HUES6 (cell line): ENCODE measurements around the gene GIPC3.
A peak's percentile ranks its signal among the peaks of the same experiment; 100 is the strongest.
"Not testable (repeated sequence)": the region's sequence is repeated elsewhere in the genome, so short reads cannot be mapped to it uniquely, and the experiment has no call there.

ENCODE experiments used
- H3K27ac ChIP-seq: 2 replicates; pipeline ENCODE4 v1.7.0; 2013; ENCODE audit warnings: low read depth, mild to moderate bottlenecking, low read length, inconsistent platforms
- H3K27me3 ChIP-seq: 2 replicates; pipeline ENCODE4 v1.6.1; 2013; ENCODE audit warnings: low read length; ENCODE audit not compliant: control insufficient read depth, insufficient read depth
- H3K36me3 ChIP-seq: 2 replicates; pipeline ENCODE4 v1.6.1; 2013; ENCODE audit warnings: low read length; ENCODE audit not compliant: control insufficient read depth, insufficient read depth
- H3K4me1 ChIP-seq: 2 replicates; pipeline ENCODE4 v1.6.1; 2013; ENCODE audit warnings: low read length; ENCODE audit not compliant: control insufficient read depth, insufficient read depth
- H3K4me3 ChIP-seq: 2 replicates; pipeline ENCODE4 v1.5.1; 2013; ENCODE audit warnings: low read depth, low read length
- H3K9ac ChIP-seq: one replicate; pipeline ENCODE4 v1.6.1; 2013; ENCODE audit warnings: mild to moderate bottlenecking, low read length
- H3K9me3 ChIP-seq: 2 replicates; pipeline ENCODE4 v1.6.1; 2013; ENCODE audit warnings: low read depth, low read length; ENCODE audit not compliant: control insufficient read depth, insufficient read depth

Gene GIPC3

GRCh38 chr19:3621689-3622088 is 36.4 kb downstream of the GIPC3 start:
- Histone ChIP-seq H3K9ac (no peak overlapping the region), H3K4me3 (no peak overlapping the region), H3K27ac (no peak overlapping the region), H3K36me3 (peaks cover 44% of the 10 kb centered on the region), H3K9me3 (no peaks in the 10 kb centered on the region), H3K27me3 (no peaks in the 10 kb centered on the region), H3K4me1 (peaks cover 3% of the 10 kb centered on the region; the same call in 1 of the 2 replicates)

GRCh38 chr19:3622224-3622623 is 36.9 kb downstream of the GIPC3 start:
- no peak overlapping the region for H3K4me3 ChIP-seq
- peaks cover 39% of the 10 kb centered on the region for H3K36me3 ChIP-seq
- H3K9ac ChIP-seq = no peak overlapping the region
- peaks cover 3% of the 10 kb centered on the region; the same call in 1 of the 2 replicates for H3K4me1 ChIP-seq
- no peak overlapping the region for H3K27ac ChIP-seq
- H3K27me3 ChIP-seq = no peaks in the 10 kb centered on the region
- H3K9me3 ChIP-seq = no peaks in the 10 kb centered on the region

DNA sequence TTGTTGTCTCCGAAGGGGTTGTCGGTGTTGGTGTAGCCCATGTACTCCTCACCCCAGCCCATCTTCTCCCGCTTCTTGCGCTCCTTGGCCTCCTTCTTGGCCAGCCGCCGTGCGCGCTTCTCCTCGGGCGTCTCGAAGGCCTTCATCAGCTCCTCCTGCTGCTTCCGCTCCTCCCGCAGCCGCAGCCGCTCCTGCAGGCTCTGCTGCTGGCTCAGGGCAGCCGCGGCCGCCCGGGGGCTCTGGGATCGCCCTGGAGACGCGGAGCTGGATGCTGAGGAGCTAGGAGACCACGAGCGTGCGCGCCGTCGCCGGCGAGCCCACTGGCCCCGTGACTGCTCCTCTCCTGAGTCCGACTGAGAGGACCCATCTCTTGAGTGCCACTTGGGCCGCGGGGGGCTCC is 38.4 kb downstream of the GIPC3 start:
- Histone ChIP-seq H3K9me3 (no peaks in the 10 kb centered on the region), H3K9ac (peak overlapping the region; percentile 31), H3K4me1 (no peaks in the 10 kb centered on the region), H3K27me3 (no peaks in the 10 kb centered on the region), H3K4me3 (no peak overlapping the region), H3K36me3 (peaks cover 34% of the 10 kb centered on the region), H3K27ac (no peak overlapping the region)

- Histone ChIP-seq H3K4me3 (peak overlapping the region; percentile 92), H3K27me3 (no peaks in the 10 kb centered on the region), H3K27ac (peak overlapping the region; percentile 94; the same call in 1 of the 2 replicates), H3K4me1 (no peaks in the 10 kb centered on the region), H3K36me3 (peaks cover 20% of the 10 kb centered on the region), H3K9me3 (no peaks in the 10 kb centered on the region), H3K9ac (peak overlapping the region; percentile 96)
Observed at GRCh38 chr19:3625996-3626472, 40.8 kb downstream of the GIPC3 start.

DNA sequence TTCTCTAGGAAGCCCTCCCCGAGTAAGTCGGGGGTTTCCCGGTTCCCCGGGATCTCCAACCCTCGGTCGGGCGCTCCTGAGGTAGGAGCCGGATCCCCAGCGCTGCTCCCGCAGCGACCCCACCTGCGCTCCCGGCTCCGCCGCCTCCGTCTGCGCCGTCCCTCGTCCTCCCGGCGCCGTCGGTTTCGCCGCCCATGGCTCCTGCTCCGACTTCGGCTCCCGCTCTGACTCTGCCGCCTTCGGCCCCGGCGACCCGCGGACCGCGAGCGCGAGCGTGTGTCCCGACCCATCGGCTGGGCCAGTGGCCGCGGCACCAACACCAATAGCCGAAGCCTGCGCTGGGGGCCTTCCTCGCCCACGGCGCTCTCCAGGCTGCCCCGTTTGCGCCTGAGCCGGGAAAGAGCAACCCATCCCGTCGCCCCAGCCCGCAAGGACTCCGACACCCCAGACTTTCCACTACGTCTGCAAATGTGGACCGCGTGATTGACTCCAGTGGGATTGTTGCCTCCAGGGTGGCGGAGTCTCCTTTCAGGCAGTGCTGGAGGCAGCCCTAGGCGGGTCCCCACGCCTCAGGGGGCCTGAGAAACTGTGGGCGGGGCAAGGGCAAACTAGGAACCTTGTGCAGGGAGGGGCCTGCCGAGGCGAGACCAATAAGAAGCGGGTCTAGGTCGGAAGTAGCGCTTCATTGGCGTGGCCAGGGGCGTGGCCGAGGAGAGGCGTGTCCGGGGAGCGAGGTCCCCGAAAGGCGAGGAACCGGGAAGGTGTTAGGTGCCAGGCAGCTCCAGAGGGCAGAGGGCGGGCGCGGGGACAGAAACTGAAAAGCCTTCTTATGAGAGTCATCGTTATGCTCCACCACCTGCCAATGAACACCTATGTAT is 41.4 kb downstream of the GIPC3 start, which contains the start of gene CACTIN:
Gene CACTIN, minus strand, starts transcription at position 318 of the 878 bp plus-strand sequence. Its CDS starts 28 bp downstream, at position 290.
- peaks cover 19% of the 10 kb centered on the region for H3K36me3 ChIP-seq
- H3K9ac ChIP-seq = peak within 1 kb of the TSS; percentile 96
- H3K27ac ChIP-seq = peak within 1 kb of the TSS; percentile 94
- H3K9me3 ChIP-seq = no peaks in the 10 kb centered on the region
- no peaks in the 10 kb centered on the region for H3K4me1 ChIP-seq
- H3K27me3 ChIP-seq = no peaks in the 10 kb centered on the region
- peak within 1 kb of the TSS; percentile 92 for H3K4me3 ChIP-seq

GRCh38 chr19:3627351-3627723 is 42.1 kb downstream of the GIPC3 start:
- H3K36me3 ChIP-seq = peaks cover 20% of the 10 kb centered on the region
- no peaks in the 10 kb centered on the region for H3K9me3 ChIP-seq
- H3K4me1 ChIP-seq = no peaks in the 10 kb centered on the region
- no peak overlapping the region for H3K9ac ChIP-seq
- H3K27me3 ChIP-seq = no peaks in the 10 kb centered on the region
- no peak overlapping the region for H3K27ac ChIP-seq
- peak overlapping the region; percentile 32 for H3K4me3 ChIP-seq

GRCh38 chr19:3628766-3629165 is 43.5 kb downstream of the GIPC3 start:
- not testable (repeated sequence) for H3K4me3 ChIP-seq, H3K27ac ChIP-seq, H3K4me1 ChIP-seq, H3K27me3 ChIP-seq, H3K9me3 ChIP-seq, H3K9ac ChIP-seq
- H3K36me3 ChIP-seq = peaks cover 17% of the 10 kb centered on the region

GRCh38 chr19:3631053-3631861 is 46.0 kb downstream of the GIPC3 start:
- H3K9me3 ChIP-seq = no peaks in the 10 kb centered on the region
- H3K4me3 ChIP-seq = no peak overlapping the region
- no peak overlapping the region for H3K9ac ChIP-seq
- no peak overlapping the region for H3K27ac ChIP-seq
- no peaks in the 10 kb centered on the region for H3K27me3 ChIP-seq
- H3K4me1 ChIP-seq = no peaks in the 10 kb centered on the region
- H3K36me3 ChIP-seq = peaks cover 19% of the 10 kb centered on the region

DNA sequence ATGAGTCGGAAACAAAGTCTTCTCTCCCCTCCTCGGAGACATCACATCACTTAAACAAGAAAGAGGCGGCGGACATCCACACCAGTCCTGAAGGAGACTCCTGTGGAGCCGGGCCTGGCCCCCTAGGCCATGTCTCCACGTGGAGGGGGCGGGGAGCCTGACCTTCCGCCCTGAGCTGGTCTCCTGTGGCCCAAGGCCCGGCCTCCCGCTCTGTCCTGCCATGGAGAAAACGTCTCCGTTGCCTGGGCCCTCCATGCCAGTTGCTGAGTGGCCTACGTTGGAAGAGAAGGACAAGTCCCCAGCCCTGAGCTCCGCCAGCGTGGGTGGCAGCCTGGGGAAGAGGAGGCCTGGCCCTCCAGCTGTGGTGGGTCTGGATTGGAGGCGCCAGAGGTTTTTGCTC is 46.8 kb downstream of the GIPC3 start:
- peaks cover 27% of the 10 kb centered on the region for H3K36me3 ChIP-seq
- H3K27me3 ChIP-seq = no peaks in the 10 kb centered on the region
- H3K9ac ChIP-seq = no peak overlapping the region
- no peaks in the 10 kb centered on the region for H3K9me3 ChIP-seq
- H3K27ac ChIP-seq = no peak overlapping the region
- no peaks in the 10 kb centered on the region for H3K4me1 ChIP-seq
- no peak overlapping the region for H3K4me3 ChIP-seq

DNA sequence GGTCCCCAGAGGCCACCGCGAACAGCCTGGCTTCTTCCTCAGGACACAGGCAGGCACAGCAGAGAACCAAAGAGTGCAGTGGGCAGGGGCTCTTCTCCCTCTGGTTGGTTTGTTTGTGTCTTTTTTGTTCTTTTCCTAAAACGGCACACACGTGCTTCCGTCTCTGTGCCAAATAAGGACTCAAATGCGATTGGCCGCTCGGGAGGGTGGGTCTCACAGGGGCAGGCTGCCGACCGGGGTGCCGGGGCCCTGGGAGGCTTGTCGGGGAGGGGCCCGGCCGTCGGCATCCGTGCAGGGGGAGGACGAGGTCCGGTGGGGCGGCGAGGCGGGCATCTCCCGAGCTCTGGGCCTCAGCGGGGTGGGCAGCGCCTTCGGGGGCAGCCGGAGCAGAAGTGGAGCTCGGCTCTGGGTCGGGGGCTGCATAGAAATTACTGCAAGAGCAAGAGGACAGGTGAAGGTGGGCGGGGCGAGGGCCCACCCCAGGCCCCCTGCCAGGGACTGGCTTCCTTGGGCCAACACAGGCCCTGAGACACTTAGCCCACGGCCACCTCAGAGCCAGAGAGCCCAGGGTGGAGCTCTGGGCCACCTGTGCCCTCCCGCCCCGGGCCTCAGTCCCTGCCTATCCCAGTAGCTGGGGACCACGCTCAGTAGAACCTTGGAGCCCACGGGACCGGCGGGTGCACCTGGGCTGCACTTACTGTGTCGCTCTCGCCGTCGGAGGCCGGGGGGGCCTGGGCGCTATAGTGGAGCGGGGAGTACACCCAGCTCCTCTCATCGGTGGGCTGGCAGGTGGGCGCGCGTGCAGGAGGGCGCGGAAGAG is 47.7 kb downstream of the GIPC3 start:
- no peaks in the 10 kb centered on the region for H3K4me1 ChIP-seq
- H3K9me3 ChIP-seq = no peaks in the 10 kb centered on the region
- no peak overlapping the region for H3K9ac ChIP-seq
- no peaks in the 10 kb centered on the region for H3K27me3 ChIP-seq
- peaks cover 34% of the 10 kb centered on the region for H3K36me3 ChIP-seq
- no peak overlapping the region for H3K27ac ChIP-seq
- no peak overlapping the region for H3K4me3 ChIP-seq
